ENCODE results near the gene CAMSAP1. TPM values are rescaled to one million over a fixed set of nuclear protein-coding genes. Genes with fewer than 3 reads are reported as not detected.

The CAMSAP1 gene
- total and polyA plus RNA-seq, 2 donors (not counting 1 experiment from before 2014, with no cell fraction given) = 6.6 to 31.0 TPM

DNA sequence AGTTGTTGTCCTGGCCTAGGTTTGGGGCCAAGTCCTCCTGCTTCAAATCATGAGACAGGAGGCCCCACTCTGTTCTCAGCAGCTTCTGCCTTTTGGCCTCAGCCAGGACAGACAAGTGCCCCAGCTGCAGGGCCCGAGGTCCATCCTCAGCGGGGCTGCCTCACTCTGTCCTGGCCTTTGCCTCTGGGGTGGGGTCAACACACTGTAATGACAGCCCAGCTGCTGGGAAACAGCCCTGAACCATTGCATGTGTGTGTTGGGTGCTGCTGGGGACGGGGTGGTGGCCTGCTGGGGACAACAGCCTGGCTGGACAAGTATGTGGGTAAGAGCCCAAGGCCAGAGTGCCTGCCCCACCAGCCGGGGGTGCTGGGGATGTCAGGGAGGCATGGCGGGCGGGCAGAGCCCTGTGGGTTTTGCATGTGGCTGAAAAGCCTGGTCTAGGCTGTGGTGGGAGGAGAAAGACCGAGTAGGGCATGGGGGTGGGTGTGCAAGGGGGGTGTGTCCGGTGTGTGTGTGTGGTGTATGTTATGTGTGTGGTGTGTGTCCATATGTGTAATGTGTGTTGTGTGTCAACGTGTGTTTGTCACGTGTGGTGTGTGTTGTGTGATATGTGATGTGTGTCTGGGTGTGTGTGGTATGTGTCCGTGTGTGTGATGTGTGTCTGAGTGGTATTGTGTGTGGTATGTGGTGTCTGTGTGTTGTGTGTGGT lies 133.7 kb downstream of the CAMSAP1 start:
- no peak for DNase-seq
- Histone ChIP-seq H4K20me1 (ENCODE audit: control insufficient read depth, insufficient read depth, low read length, poor library complexity, severe bottlenecking) (no peaks in the 10 kb centered on the region), H3K4me2 (replicated peaks; ENCODE audit: low read depth, low read length, poor library complexity, severe bottlenecking) (no peak overlapping the region), H3K79me2 (ENCODE audit: control insufficient read depth, insufficient read depth, low read length) (no peaks in the 10 kb centered on the region), H3K9me3 (ENCODE audit: control extremely low read depth in 1 of 3, control insufficient read depth in 2 of 3, insufficient read depth in 1 of 3, low read length in 2 of 3) (peaks cover 0 to 2% (median 0%) of the 10 kb centered on the region in 3 donors), H3K36me3 (replicated peaks in 1 of 2; ENCODE audit: control extremely low read depth in 1 of 2, control insufficient read depth in 1 of 2, extremely low read depth in 1 of 2, insufficient read depth in 2 of 2, low read length in 1 of 2) (no peaks in the 10 kb centered on the region), H3K4me1 (ENCODE audit: control insufficient read depth in 2 of 2, insufficient read depth in 2 of 2, low read length in 2 of 2) (no peaks in the 10 kb centered on the region), H3K27me3 (replicated peaks in 1 of 4; ENCODE audit: control extremely low read depth in 1 of 4, control insufficient read depth in 3 of 4, insufficient read depth in 4 of 4, low read length in 3 of 4) (no peaks in the 10 kb centered on the region), H3K4me3 (ENCODE audit: control extremely low read depth in 1 of 5, extremely low read depth in 1 of 5, insufficient read depth in 1 of 5, low read depth in 2 of 5, low read length in 4 of 5) (no peak overlapping the region), H3K9ac (ENCODE audit: low read length) (no peak overlapping the region), H2AFZ (ENCODE audit: insufficient read depth, low read depth, low read length, poor library complexity, severe bottlenecking) (no peak overlapping the region), H3K27ac (ENCODE audit: low read length in 2 of 2) (no peak overlapping the region)
- Mint-ChIP-seq H3K4me1 (no peaks in the 10 kb centered on the region), H3K4me3 (no peak overlapping the region), H3K27me3 (peaks cover 4% of the 10 kb centered on the region), H3K27ac (no peak overlapping the region), H3K9me3 (ENCODE audit: insufficient read depth) (no peaks in the 10 kb centered on the region)
- CTCF ChIA-PET = interaction anchor here (0.5 kb wide), 1 partner anchor 502 kb away, joined by 3 read pairs; no protein-coding TSS in a partner anchor
- intact Hi-C loops (cut with micrococcal nuclease) = no loop called here
- 79% methylated on average over 10 of the region's 11 CpGs for WGBS (ENCODE audit: insufficient coverage)
- ATAC-seq (ENCODE audit: low read depth) = no peak
- POLR2A ChIA-PET = no interaction called here
- TF ChIP-seq CTCF (IDR thresholded peaks at IDR 0.05) = no peak
- TF ChIP-seq EZH2 (IDR thresholded peaks at IDR 0.05; ENCODE audit: borderline replicate concordance, insufficient read depth, low read depth, low read length, poor library complexity, severe bottlenecking) = no peak

GRCh38 chr9:135772702-135773493 lies 134.4 kb downstream of the CAMSAP1 start:
- no peak overlapping the region for H3K4me3 ChIP-seq (ENCODE audit: control extremely low read depth in 1 of 5, extremely low read depth in 1 of 5, insufficient read depth in 1 of 5, low read depth in 2 of 5, low read length in 4 of 5)
- DNase-seq = no peak
- no peaks in the 10 kb centered on the region for H3K27me3 ChIP-seq (replicated peaks in 1 of 4; ENCODE audit: control extremely low read depth in 1 of 4, control insufficient read depth in 3 of 4, insufficient read depth in 4 of 4, low read length in 3 of 4)
- ChIA-PET POLR2A (no interaction called here), CTCF (interaction anchor here (0.5 kb wide), 1 partner anchor 502 kb away, joined by 3 read pairs; no protein-coding TSS in a partner anchor)
- WGBS (ENCODE audit: insufficient coverage) = 79% methylated on average over 33 of the region's 36 CpGs
- H3K4me1 ChIP-seq (ENCODE audit: control insufficient read depth in 2 of 2, insufficient read depth in 2 of 2, low read length in 2 of 2) = no peaks in the 10 kb centered on the region
- H3K9me3 Mint-ChIP-seq (ENCODE audit: insufficient read depth) = no peaks in the 10 kb centered on the region
- H3K27me3 Mint-ChIP-seq = peaks cover 4% of the 10 kb centered on the region
- no peak overlapping the region for H3K4me2 ChIP-seq (replicated peaks; ENCODE audit: low read depth, low read length, poor library complexity, severe bottlenecking)
- TF ChIP-seq EZH2 (IDR thresholded peaks at IDR 0.05; ENCODE audit: borderline replicate concordance, insufficient read depth, low read depth, low read length, poor library complexity, severe bottlenecking) (no peak), CTCF (IDR thresholded peaks at IDR 0.05) (no peak)
- intact Hi-C loops (cut with micrococcal nuclease) = no loop called here
- no peak for ATAC-seq (ENCODE audit: low read depth)
- H3K4me3 Mint-ChIP-seq = no peak overlapping the region
- H3K9me3 ChIP-seq (ENCODE audit: control extremely low read depth in 1 of 3, control insufficient read depth in 2 of 3, insufficient read depth in 1 of 3, low read length in 2 of 3) = peaks cover 0 to 3% (median 0%) of the 10 kb centered on the region in 3 donors
- no peaks in the 10 kb centered on the region for H3K4me1 Mint-ChIP-seq
- H3K36me3 ChIP-seq (replicated peaks in 1 of 2; ENCODE audit: control extremely low read depth in 1 of 2, control insufficient read depth in 1 of 2, extremely low read depth in 1 of 2, insufficient read depth in 2 of 2, low read length in 1 of 2) = no peaks in the 10 kb centered on the region
- H2AFZ ChIP-seq (ENCODE audit: insufficient read depth, low read depth, low read length, poor library complexity, severe bottlenecking) = no peak overlapping the region
- H3K9ac ChIP-seq (ENCODE audit: low read length) = no peak overlapping the region
- no peaks in the 10 kb centered on the region for H4K20me1 ChIP-seq (ENCODE audit: control insufficient read depth, insufficient read depth, low read length, poor library complexity, severe bottlenecking)
- no peak overlapping the region for H3K27ac ChIP-seq (ENCODE audit: low read length in 2 of 2)
- no peak overlapping the region for H3K27ac Mint-ChIP-seq
- H3K79me2 ChIP-seq (ENCODE audit: control insufficient read depth, insufficient read depth, low read length) = no peaks in the 10 kb centered on the region
